H1 (cell line): Measurements from ENCODE around the gene DDAH2. TPM values are rescaled to one million over a fixed set of nuclear protein-coding genes. Genes with fewer than 3 reads are reported as not detected.

Source experiments
- CTCF ChIA-PET: fragments of 300-600 bp; sonication (Branson Sonifier 250); formaldehyde crosslinking; loops from one replicate; lab custom pipeline; 2021; ENCODE audit not compliant: partially characterized antibody; lab: Charles Lee
- POLR2A ChIA-PET: fragments of 300-600 bp; sonication (Branson Sonifier 250); formaldehyde crosslinking; loops from one replicate; lab custom pipeline; 2021; ENCODE audit warnings: inconsistent platforms; ENCODE audit not compliant: partially characterized antibody; lab: Charles Lee
- DNase-seq, 2 experiments: peaks; one replicate each; pipeline versions ENCODE4 v3.0.0 to v3.0.0-alpha.2; 2010 to 2022; ENCODE audit warnings: low spot score in 2 of 2, low read depth in 1 of 2, mixed read lengths in 1 of 2
- FAIRE-seq: peaks from 2 replicates; lab custom pipeline; 2011; peaks lifted over from hg19 to GRCh38; lab: Jason Lieb, UNC
- H2AFZ ChIP-seq: 2 replicates; pipeline ENCODE4 v1.8.1; 2012; ENCODE audit warnings: low read length, inconsistent platforms
- H2AK5ac ChIP-seq: 2 replicates; pipeline ENCODE4 v1.6.1; 2013; ENCODE audit warnings: low read depth, low read length
- H2BK120ac ChIP-seq: replicated peaks from 2 replicates; pipeline ENCODE3; 2013; ENCODE audit warnings: low read depth, low read length, inconsistent platforms
- H2BK12ac ChIP-seq: 2 replicates; pipeline ENCODE4 v1.6.1; 2013; ENCODE audit warnings: low read depth, low read length
- H2BK15ac ChIP-seq: 2 replicates; pipeline ENCODE4 v1.6.1; 2013; ENCODE audit warnings: low read length
- H2BK20ac ChIP-seq: 2 replicates; pipeline ENCODE4 v1.6.1; 2013; ENCODE audit warnings: low read length
- H2BK5ac ChIP-seq: 2 replicates; pipeline ENCODE4 v1.6.1; 2013; ENCODE audit warnings: low read depth, low read length
- H3K14ac ChIP-seq: 2 replicates; pipeline ENCODE4 v1.6.1; 2013; ENCODE audit warnings: inconsistent platforms; ENCODE audit not compliant: insufficient read length
- H3K18ac ChIP-seq: 2 replicates; pipeline ENCODE4 v1.6.1; 2013; ENCODE audit warnings: low read length; ENCODE audit errors: extremely low read depth
- H3K23ac ChIP-seq: 2 replicates; pipeline ENCODE4 v1.6.1; 2013; ENCODE audit warnings: inconsistent platforms; ENCODE audit not compliant: insufficient read length
- H3K23me2 ChIP-seq: 2 replicates; pipeline ENCODE4 v1.6.1; 2013; ENCODE audit warnings: low read depth, low read length
- H3K27ac ChIP-seq: 2 replicates; pipeline ENCODE4 v1.6.1; 2011; ENCODE audit warnings: low read depth, low read length, inconsistent platforms
- H3K27me3 ChIP-seq, 4 experiments: replicated peaks in 1 of 4; 1 replicate in 1 of 4; 2 replicates in 3 of 4; pipeline versions ENCODE4 v1.6.1 to v1.8.1; 2011 to 2013; ENCODE audit warnings: low read length in 3 of 4, mild to moderate bottlenecking in 3 of 4, inconsistent platforms in 2 of 4, mixed read lengths in 2 of 4, moderate library complexity in 1 of 4; ENCODE audit not compliant: control insufficient read depth in 3 of 4, insufficient read depth in 3 of 4; ENCODE audit errors: extremely low read depth in 1 of 4
- H3K36me3 ChIP-seq, 4 experiments: 2 replicates each; pipeline versions ENCODE4 v1.6.1 to v1.8.1; 2011 to 2013; ENCODE audit warnings: mild to moderate bottlenecking in 4 of 4, low read length in 3 of 4, moderate library complexity in 2 of 4, control low read depth in 1 of 4, inconsistent platforms in 1 of 4; ENCODE audit not compliant: insufficient read depth in 4 of 4, control insufficient read depth in 2 of 4
- H3K4ac ChIP-seq: replicated peaks from 2 replicates; pipeline ENCODE3; 2013; ENCODE audit warnings: low read length, low read depth, mixed read lengths, inconsistent platforms; ENCODE audit not compliant: insufficient read length
- H3K4me1 ChIP-seq, 4 experiments: replicated peaks in 1 of 4; 1 replicate in 1 of 4; 2 replicates in 3 of 4; pipeline versions ENCODE4 v1.6.1 to v1.8.1; 2011 to 2013; ENCODE audit warnings: low read length in 3 of 4, inconsistent platforms in 2 of 4, mixed read lengths in 1 of 4; ENCODE audit not compliant: insufficient read depth in 4 of 4, control insufficient read depth in 3 of 4
- H3K4me2 ChIP-seq, 2 experiments: 2 replicates each; pipeline versions ENCODE4 v1.6.1 to v1.8.1; 2011 to 2013; ENCODE audit warnings: low read depth in 2 of 2, low read length in 2 of 2, control low read depth in 1 of 2, inconsistent platforms in 1 of 2, mild to moderate bottlenecking in 1 of 2; ENCODE audit not compliant: insufficient read depth in 1 of 2
- H3K4me3 ChIP-seq, 4 experiments: fragments of 200-600, 300-600 bp in 1 of 4; sonication (generic), shearing (Covaris generic), sonication (Bioruptor Twin) in 1 of 4; 2 replicates each; pipeline versions ENCODE4 v1.5.1 to v1.8.1; 2011 to 2016; ENCODE audit warnings: low read length in 4 of 4, low read depth in 3 of 4, control low read depth in 2 of 4, inconsistent platforms in 2 of 4, mild to moderate bottlenecking in 2 of 4, mixed read lengths in 1 of 4, moderate library complexity in 1 of 4; ENCODE audit not compliant: insufficient read depth in 2 of 4; ENCODE audit errors: extremely low read depth in 1 of 4
- H3K56ac ChIP-seq: replicated peaks from 2 replicates; pipeline ENCODE3; 2013; ENCODE audit warnings: low read depth, mild to moderate bottlenecking, mixed read lengths, low read length, inconsistent platforms; ENCODE audit not compliant: insufficient read length
- H3K79me1 ChIP-seq: 2 replicates; pipeline ENCODE4 v1.6.1; 2013; ENCODE audit warnings: low read depth, low read length, control low read depth
- H3K79me2 ChIP-seq, 2 experiments: 2 replicates each; pipeline versions ENCODE4 v1.6.1 to v1.8.1; 2012 to 2013; ENCODE audit warnings: low read length in 2 of 2, mild to moderate bottlenecking in 2 of 2, inconsistent platforms in 1 of 2; ENCODE audit not compliant: insufficient read depth in 2 of 2, control insufficient read depth in 1 of 2
- H3K9ac ChIP-seq, 4 experiments: replicated peaks in 1 of 4; 1 replicate in 1 of 4; 2 replicates in 3 of 4; pipeline versions ENCODE4 v1.6.1 to v1.8.1; 2011 to 2013; ENCODE audit warnings: low read depth in 3 of 4, low read length in 3 of 4, control low read depth in 2 of 4, mild to moderate bottlenecking in 2 of 4, moderate library complexity in 2 of 4, inconsistent platforms in 1 of 4; ENCODE audit errors: extremely low read depth in 1 of 4
- H3K9me3 ChIP-seq, 2 experiments: 2 replicates each; pipeline versions ENCODE4 v1.6.1 to v1.8.1; 2012 to 2013; ENCODE audit warnings: mild to moderate bottlenecking in 2 of 2, moderate library complexity in 2 of 2, control low read depth in 1 of 2, inconsistent platforms in 1 of 2, low read depth in 1 of 2, low read length in 1 of 2, mixed read lengths in 1 of 2; ENCODE audit not compliant: insufficient read depth in 2 of 2
- H4K20me1 ChIP-seq, 2 experiments: replicated peaks in 1 of 2; 2 replicates each; pipeline versions ENCODE3 to v1.8.1; 2011 to 2013; ENCODE audit warnings: inconsistent platforms in 2 of 2, low read length in 2 of 2, mild to moderate bottlenecking in 1 of 2; ENCODE audit not compliant: insufficient read depth in 2 of 2, control insufficient read depth in 1 of 2
- H4K5ac ChIP-seq: 2 replicates; pipeline ENCODE4 v1.6.1; 2013; ENCODE audit warnings: low read length, low read depth, mixed read lengths, inconsistent platforms; ENCODE audit not compliant: insufficient read length
- H4K8ac ChIP-seq: 2 replicates; pipeline ENCODE4 v1.8.0; 2013; ENCODE audit warnings: mild to moderate bottlenecking, moderate library complexity, low read length, inconsistent platforms; ENCODE audit not compliant: insufficient read depth; ENCODE audit errors: extremely low read depth
- H4K91ac ChIP-seq: replicated peaks from 2 replicates; pipeline ENCODE3; 2013; ENCODE audit warnings: low read length, mixed read lengths, inconsistent platforms; ENCODE audit not compliant: insufficient read length
- ATF3 ChIP-seq: IDR thresholded peaks from 2 replicates; pipeline ENCODE4 v1.6.1; 2011; ENCODE audit warnings: low read depth, mild to moderate bottlenecking, low read length; ENCODE audit not compliant: insufficient read depth
- CTCF ChIP-seq, 3 experiments: IDR thresholded peaks; 1 replicate in 2 of 3; 2 replicates in 1 of 3; pipeline versions ENCODE4 v1.5.1 to v1.6.1; 2011; ENCODE audit warnings: low read length in 3 of 3, mild to moderate bottlenecking in 3 of 3, inconsistent platforms in 2 of 3, low read depth in 1 of 3, moderate library complexity in 1 of 3; ENCODE audit not compliant: insufficient read depth in 1 of 3; ENCODE audit errors: control extremely low read depth in 1 of 3
- EGR1 ChIP-seq: IDR thresholded peaks from 2 replicates; pipeline ENCODE4 v1.6.1; 2011; ENCODE audit warnings: low read depth, low read length, borderline replicate concordance
- EP300 ChIP-seq, 2 experiments: IDR thresholded peaks; 1 replicate in 1 of 2; 2 replicates in 1 of 2; pipeline ENCODE4 v1.6.1; 2011 to 2012; ENCODE audit warnings: low read depth in 2 of 2, low read length in 2 of 2, mild to moderate bottlenecking in 2 of 2, borderline replicate concordance in 1 of 2, inconsistent platforms in 1 of 2, moderate library complexity in 1 of 2
- JUN ChIP-seq: IDR thresholded peaks from 2 replicates; pipeline ENCODE4 v1.6.1; 2011; ENCODE audit warnings: low read depth, mild to moderate bottlenecking, improper control_type of control experiment, low read length
- POLR2AphosphoS5 ChIP-seq: IDR thresholded peaks from 2 replicates; pipeline ENCODE4 v1.6.1; 2011; ENCODE audit warnings: low read depth, low read length
- TEAD4 ChIP-seq: IDR thresholded peaks from 2 replicates; pipeline ENCODE4 v1.6.1; 2012; ENCODE audit warnings: low read depth, low read length, inconsistent platforms, mixed read lengths
- YY1 ChIP-seq: IDR thresholded peaks from 2 replicates; pipeline ENCODE4 v1.6.1; 2011; ENCODE audit warnings: low read depth, mild to moderate bottlenecking, low read length
- WGBS, 2 experiments: shearing (Covaris generic) in 1 of 2; methylation state at CpG; one replicate each; pipeline versions ENCODE4 v1.1.6 to v1.1.7; 2013 to 2015; ENCODE audit warnings: low lambda C conversion rate in 2 of 2, mixed read lengths in 2 of 2, inconsistent platforms in 1 of 2, low coverage in 1 of 2, missing lambda C conversion rate in 1 of 2; ENCODE audit not compliant: insufficient replicate concordance in 2 of 2, insufficient coverage in 1 of 2, insufficient read length in 1 of 2; ENCODE audit errors: extremely low coverage in 1 of 2, missing lambda C conversion rate in 1 of 2; 5-methylcytosine and 5-hydroxymethylcytosine counted together
- polyA plus RNA-seq, 7 experiments: library from polyadenylated mRNA; depleted of rRNA in 3 of 7; stranded (reverse) in 5 of 7; unstranded in 2 of 7; fragments of >200 nt in 5 of 7; fragments of 200-250 nt in 2 of 7; gene quantifications; 1 replicate in 5 of 7; 2 replicates in 1 of 7; 4 replicates in 1 of 7; pipeline versions ENCODE4 v1.2.1 to v1.2.3, GENCODE V29; 2011 to 2013; ENCODE audit warnings: missing spikeins in 2 of 7, mixed read lengths in 2 of 7
- total RNA-seq: library from RNA; stranded (reverse); fragmentation: NEBNext Ultra II Directional; extraction: Animal tissue kit (Norgen Biotek cat#: 25700); gene quantifications from 2 replicates; pipeline ENCODE4 v1.2.1, GENCODE V29; 2021

Gene DDAH2
- total and polyA plus RNA-seq, 2 of the 8 experiments (the other 6 are each of a cell fraction or from before 2014, with no cell fraction given) = 53.3 to 73.5 TPM

DNA sequence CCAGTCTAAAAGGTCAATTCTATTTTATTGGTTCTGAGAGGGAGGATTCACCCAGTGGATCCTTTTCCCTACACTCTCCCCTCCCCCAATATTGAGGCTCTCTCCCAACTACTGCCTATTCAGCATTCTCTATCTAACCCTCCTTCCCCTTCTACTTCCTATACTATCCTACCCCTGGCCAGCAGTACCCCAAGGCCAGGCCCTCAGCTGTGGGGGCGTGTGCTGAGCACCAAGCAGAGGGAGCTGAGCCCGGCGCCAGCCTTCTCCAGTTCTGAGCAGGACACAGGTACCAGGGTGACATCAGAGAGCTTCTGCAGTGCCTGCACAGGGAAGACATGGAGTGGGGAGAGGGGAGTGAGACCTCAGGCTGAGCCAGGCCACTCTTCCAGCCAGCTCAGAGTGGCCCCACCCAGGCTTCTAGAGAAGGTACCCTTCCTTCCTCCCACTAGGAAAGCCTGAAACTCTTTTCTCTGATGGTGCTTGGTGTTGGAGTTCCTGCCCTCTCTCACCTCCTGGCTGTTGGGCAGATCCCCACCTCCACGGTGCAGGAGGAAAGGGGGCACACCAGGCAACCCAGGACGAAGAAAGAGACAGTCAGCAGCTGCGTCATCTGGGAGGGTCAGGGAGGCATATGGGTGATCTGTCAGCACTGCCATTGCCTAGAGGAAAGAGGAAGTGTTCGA is 1.9 kb downstream of the DDAH2 start:
- H3K27ac ChIP-seq = no peak overlapping the region
- 0 out of 2 replicates have a peak, but pooled peaks cover 3% of the 10 kb centered on the region for H3K79me1 ChIP-seq
- no peak overlapping the region for H3K4ac ChIP-seq
- H3K4me3 ChIP-seq = no peak overlapping the region
- ChIA-PET CTCF (interaction anchor here (0.9 to 8.9 kb wide), 9 partner anchors 10 to 103 kb away, joined by 3 to 89 read pairs (median 3); partner anchors contain the start of genes LY6G6D and MSH5), POLR2A (interaction anchor here (1.0 to 7.2 kb wide), 5 partner anchors 11 to 100 kb away, joined by 3 to 73 read pairs (median 3); partner anchors contain the start of genes CLIC1, HSPA1B and MSH5)
- no peak overlapping the region for H2AK5ac ChIP-seq
- H4K5ac ChIP-seq = no peak overlapping the region
- peaks cover 2 to 13% (median 7%) of the 10 kb centered on the region in 4 experiments for H3K4me1 ChIP-seq
- DNase-seq (no peak), FAIRE-seq (no peak)
- H3K4me2 ChIP-seq = no peak overlapping the region
- no peak overlapping the region for H3K14ac ChIP-seq
- no peak overlapping the region for H4K91ac ChIP-seq
- no peak overlapping the region for H2AFZ ChIP-seq
- H2BK120ac ChIP-seq = no peak overlapping the region
- H2BK5ac ChIP-seq = no peak overlapping the region
- no peak overlapping the region for H3K23ac ChIP-seq
- no peaks in the 10 kb centered on the region for H3K27me3 ChIP-seq
- no peak overlapping the region for H2BK12ac ChIP-seq
- no peak overlapping the region for H4K8ac ChIP-seq
- WGBS, 2 experiments = 87% methylated on average over 7 of the region's 7 CpGs; no CpG with 5 or more reads in 1 of the 2 experiments
- no peak overlapping the region for H3K56ac ChIP-seq
- H4K20me1 ChIP-seq = peaks cover 0 to 1% of the 10 kb centered on the region in 2 experiments
- H3K18ac ChIP-seq = no peak overlapping the region
- H3K9me3 ChIP-seq = no peaks in the 10 kb centered on the region
- no peak overlapping the region for H2BK15ac ChIP-seq
- H3K79me2 ChIP-seq = no peaks in the 10 kb centered on the region
- H3K36me3 ChIP-seq = peaks cover under 1 to 22% (median 19%) of the 10 kb centered on the region in 4 experiments; a peak in 7 of 8 replicates
- H2BK20ac ChIP-seq = no peak overlapping the region
- no peak overlapping the region for H3K9ac ChIP-seq
- peaks cover 2% of the 10 kb centered on the region; the same call in 1 of the 2 replicates for H3K23me2 ChIP-seq
- TF ChIP-seq TEAD4 = no peak
- TF ChIP-seq EGR1 = no peak
- no peak for TF ChIP-seq EP300 (IDR thresholded peaks at IDR 0.05; ENCODE audit: borderline replicate concordance in 1 of 2, low read depth in 2 of 2, low read length in 2 of 2)
- no peak for TF ChIP-seq YY1
- TF ChIP-seq POLR2AphosphoS5 = no peak
- TF ChIP-seq ATF3 = no peak
- no peak for TF ChIP-seq CTCF (IDR thresholded peaks at IDR 0.05; ENCODE audit: control extremely low read depth in 1 of 3, insufficient read depth in 1 of 3, low read depth in 1 of 3, low read length in 3 of 3)
- no peak for TF ChIP-seq JUN
